HG03064 (cell line): ENCODE data around the gene SLIT3.

ENCODE experiments used
- ATAC-seq: cut with Tn5 transposase; IDR thresholded peaks from one replicate; pipeline ENCODE4 v1.9.1; 2021; ENCODE audit warnings: low read depth; ENCODE audit not compliant: unreplicated experiment

The SLIT3 gene

DNA sequence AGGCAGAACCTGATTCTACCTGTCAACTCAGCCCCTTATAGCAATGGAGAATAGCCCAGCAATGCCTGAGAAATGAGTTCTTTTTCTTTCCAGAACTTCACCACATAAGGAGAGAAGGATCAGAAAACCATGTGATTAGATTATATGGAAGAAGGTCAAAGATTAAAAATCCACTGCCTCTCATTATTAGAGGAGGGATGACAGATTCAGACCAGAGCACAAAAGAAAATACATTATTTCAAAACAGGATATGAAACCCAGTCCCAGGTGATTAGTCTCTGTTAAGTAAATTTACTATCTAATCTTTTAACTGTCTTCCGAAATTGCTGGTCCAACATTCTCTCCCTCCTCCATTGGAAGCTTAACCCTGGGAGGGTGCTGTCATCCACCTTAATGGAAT lies 322.4 kb downstream of the SLIT3 start:
- no peak for ATAC-seq

DNA sequence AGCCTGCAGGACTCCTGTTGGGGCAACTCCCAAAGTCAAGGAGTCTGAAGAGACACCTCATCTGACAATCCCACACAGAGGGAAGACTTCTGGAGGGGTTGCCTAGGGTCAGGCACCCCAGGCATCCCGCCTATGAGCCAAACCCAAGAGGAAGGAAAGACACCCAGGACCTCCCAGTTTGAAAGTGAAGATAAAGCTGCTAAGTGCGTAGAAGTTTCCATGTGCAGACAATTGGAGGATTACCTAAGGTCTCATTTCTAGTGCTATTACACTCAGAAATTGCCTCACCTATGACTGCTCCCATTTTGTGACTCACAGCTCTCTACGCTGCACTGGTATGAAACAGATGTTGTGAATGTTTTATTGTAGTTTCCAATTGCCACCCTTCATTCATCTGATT lies 322.9 kb downstream of the SLIT3 start:
- ATAC-seq: no peak

DNA sequence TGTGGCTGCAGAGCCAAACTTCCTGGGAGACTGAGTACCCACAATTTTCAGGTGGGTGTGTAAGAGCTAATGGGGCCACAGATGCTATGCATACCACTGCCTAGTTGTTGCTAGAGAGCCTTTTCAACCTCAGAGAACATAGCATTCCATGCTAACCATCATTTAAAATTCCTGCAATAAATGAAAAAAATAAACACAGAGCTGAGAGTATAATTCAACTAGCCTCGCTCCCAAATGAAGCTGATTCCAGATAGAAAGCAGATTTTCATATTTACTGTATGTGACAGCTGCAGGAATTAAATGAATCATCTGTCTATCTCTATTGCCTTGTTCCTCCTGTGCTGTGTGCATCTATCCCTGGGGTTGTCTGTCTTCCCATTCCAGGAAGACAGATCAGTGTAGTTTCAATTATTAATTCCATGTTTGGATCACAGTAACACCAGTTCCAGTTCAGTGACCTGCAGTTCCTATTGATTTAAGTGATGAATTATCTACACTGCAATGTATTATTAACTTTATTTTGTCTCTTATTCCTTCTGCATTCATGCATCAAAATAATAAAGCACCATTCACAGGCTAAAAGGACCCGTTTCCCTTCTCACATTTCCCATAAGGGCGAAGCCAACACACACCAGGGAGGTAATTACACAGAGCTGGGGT lies 324.5 kb downstream of the SLIT3 start:
- no peak for ATAC-seq

DNA sequence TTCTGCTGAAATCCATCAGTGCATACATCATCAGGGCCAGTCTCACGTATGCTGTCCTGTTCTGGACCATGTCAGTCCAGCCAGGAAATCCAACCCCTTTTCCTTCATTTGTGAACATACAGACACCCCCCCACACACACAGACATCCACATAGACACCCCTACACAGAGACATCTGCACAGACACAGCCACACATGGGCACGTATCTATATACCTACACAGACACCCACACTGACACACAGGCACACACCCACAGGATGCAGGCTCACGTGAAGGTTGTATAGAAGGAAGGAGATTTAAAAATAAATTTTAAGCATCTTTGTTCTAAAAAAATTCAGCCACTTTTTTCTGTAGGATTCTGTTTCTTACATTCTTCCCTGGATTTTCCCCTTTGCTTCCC lies 325.6 kb downstream of the SLIT3 start:
- ATAC-seq: no peak

DNA sequence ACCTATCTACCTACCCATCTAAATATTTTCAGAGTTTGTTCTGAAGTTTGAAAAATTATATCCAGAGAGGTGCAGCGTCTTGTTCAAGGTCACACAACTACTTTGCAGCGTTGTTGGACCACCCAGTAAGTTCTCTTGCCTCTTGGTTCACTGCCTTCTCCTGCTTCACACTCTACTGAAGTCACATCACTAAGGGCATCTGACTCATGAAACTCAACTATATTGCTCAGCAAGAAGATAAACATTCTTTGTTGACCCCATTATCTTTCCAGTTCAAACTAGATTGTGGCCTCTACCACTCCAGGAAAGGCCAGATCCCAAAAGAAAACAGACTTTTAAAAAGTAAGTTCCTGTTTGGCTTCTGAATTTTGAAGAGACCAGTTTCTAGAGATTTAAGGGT lies 326.9 kb downstream of the SLIT3 start:
- ATAC-seq: no peak

DNA sequence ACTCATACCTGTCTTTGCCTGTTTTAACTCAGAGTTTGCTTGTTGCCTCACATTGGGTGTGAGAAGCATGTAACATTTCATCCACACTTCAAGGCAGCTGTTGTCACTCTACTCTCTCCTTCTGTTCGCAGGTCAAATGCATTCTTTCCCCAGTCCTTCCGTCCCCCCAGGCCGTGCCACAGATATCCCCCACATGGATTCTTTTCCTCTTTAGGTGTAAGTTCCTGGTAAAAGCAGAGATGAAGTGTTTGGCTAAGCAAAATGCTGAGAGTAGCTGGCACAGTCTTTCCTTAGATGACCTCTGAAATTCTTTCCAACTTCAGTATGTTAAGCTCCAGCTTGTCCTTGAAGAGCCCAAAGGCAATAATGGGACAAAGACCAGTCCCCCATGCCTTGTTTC lies 328.2 kb downstream of the SLIT3 start:
- no peak for ATAC-seq

DNA sequence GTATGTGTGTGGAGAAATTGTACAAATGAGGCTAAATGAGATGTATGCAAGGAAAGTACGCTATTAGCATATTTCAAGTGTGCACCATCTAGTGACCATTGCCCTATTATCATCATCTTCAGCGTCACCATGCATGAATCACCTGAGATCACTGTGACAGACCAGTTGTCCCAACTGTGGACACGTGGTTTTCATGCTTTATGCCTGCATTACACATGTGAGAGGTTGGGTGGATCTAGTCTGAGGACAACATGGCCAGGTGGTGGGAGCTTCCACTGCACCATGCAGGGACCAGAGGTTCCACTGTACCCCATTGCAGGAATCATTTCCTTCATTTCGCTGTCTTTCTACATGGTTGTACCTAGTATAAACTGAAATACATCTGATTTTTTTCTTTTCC lies 329.8 kb downstream of the SLIT3 start:
- ATAC-seq: no peak

DNA sequence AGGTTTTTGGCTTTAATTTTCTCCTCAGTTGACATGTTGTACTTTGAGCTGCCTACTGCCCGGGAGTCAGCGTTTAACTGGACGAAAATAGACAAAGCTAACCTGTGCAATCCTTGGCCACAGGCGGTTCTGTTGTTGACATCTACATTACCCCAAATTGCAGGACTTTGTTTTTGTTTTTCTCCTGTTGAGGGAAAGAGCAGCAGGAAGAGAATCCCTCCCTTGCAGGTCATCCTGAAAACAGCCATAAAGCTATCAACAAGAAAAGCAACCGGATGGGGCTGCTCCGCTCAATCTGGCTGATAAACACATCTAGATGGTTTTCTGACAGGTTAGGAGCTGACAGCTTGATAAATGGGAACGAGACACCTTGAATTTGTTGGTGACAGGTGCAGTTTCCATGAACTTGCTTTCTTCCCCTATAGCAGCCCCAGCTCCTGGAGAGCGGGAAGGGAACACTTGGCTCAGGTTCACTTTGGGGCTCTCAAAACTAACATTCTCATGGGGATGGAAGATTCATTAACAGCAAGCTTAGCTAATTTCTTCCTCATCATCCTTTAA lies 331.5 kb downstream of the SLIT3 start:
- ATAC-seq: no peak

DNA sequence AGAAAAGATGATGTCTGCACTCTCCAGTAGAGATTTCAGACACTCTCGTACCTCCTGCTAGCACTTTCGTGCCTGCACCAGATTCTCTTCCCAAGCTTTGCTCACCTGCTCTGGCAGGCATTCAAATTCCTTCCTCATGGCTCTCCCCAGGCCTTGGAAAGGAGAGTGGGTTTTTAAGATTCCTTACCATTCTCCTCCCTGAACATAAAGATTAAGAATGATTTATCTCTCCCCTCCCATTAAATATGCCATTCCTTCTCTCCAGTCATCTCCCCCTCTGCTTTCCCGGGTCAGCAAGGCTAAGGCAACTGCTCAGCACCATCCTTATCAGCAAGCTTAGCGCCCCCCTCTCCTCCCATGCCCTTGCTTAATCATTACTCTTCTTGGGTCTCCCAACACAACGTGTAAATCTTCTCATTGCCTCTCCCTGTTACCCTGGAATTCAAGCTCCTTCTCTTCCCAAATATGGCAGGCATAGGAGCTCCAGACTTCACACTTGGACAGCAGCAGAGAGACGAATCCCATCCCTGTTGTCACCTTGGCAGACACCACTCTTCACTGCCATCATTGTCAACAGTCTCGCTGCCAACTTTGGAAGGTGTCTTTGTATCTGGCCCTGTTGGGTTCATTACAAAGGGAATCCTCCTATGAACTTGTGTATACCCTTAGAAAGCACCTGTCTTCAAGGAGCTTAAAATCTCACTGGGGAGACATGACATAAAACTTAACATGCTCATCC lies 332.9 kb downstream of the SLIT3 start:
- ATAC-seq: no peak

DNA sequence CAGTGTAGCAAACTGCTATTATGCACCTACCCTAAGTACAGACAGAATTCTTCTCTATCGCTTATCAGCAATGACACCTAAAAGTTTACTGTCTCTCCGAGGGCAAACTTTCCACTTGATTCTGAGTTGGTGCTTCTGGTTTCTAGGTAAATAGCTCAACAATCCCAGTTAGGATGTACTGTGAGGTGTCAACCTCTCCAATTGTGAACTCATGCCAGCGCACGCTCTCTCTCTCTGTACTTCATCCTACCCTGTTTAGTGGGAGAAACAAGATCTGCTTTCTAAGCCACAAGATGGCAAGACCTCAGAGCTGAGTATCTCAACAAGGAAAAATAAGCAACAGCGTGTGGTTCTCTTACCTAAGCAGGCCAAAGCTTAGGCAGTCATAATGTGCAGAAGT lies 335.3 kb downstream of the SLIT3 start:
- no peak for ATAC-seq

DNA sequence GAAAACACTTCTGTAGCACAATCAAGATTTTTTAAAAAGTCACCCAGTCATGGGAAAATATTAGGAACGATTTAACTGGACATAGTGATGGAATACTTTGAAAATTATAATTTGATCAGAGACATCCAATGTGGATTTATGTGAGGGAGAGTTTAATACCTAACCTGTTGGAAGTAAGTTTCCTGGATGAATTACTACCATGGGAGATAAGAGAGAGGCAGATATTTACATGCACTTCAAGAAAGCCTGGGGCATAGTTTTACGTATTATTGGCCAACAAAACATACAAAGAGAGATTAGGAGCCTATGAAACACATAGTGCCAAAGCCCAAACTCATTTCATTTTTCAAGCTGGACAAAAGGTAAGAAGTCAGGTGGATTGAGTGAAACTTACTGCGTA lies 336.8 kb downstream of the SLIT3 start:
- ATAC-seq: no peak

DNA sequence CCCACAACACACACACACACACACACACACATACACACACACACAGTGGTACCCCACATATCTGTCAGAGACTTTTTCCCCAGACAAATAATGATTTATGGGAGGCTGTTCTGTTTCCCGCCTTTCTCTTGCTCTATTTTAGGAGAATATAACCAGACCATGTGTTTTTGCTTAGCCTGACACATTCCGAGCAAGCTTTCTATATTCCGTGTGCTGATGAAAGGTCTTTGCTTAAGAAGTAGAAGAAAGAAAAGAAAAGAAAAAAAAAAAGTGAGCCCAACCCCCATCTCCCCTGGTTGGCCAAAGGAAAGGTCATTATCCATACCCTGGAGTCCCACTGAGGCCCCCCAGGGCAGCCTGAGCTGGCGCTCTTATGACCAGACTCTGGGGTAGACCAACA lies 338.6 kb downstream of the SLIT3 start:
- ATAC-seq: no peak

DNA sequence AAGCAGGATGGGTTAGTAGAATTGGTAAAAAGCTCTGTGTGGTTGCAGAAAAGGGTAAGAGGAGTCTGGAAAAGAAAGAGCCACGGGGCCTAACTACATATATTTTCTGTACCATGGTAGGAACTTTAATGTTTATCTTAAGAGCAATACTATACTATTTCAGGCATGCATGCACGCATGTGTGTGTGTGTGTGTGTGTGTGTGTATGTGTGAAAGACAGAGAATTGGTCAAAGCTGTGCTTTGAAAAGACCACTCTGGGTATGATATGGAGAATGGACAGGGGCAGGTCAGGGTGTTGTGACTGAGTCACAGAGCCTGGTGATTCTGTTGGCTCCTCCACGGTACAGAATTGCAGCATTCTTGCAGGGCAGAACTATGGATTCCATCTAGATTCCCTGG lies 339.3 kb downstream of the SLIT3 start:
- ATAC-seq: no peak

DNA sequence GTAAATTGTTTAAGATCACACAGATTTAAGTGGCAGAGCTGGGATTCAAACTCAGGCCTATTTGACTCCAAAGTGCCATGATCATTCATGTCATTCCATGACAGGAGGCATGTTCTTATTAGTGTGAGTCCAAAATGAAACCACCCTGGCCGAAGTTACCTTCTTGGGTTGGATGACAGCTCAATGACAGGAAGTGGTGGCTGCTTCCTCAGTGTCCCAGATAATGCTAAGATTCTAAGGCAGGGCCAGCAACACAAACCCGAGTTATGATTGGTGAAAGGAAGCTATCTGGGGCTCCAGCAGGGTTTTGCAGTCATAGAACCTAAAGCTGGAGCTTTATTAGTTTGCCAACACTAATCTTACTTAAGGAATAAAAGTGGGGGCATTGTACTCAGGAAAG lies 340.4 kb downstream of the SLIT3 start:
- ATAC-seq: no peak

DNA sequence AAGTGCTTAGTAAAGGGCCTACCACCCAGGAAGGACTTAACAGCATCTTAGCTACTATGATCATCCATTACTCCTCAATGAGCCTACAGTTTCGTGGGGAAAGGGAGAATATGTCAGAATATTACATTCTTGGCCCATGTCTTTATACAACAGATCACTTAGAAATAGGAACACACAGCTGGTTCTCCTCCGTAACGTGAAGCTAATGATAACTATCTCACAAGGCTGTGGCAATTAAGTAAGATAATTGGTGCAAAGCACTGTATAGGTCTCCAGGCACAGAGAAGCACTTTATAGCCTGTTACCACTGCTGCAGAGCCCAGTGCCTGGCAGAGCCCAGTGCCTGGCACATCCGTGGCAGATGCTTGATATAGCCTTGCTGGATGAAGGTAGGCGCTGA lies 347.6 kb downstream of the SLIT3 start:
- no peak for ATAC-seq

DNA sequence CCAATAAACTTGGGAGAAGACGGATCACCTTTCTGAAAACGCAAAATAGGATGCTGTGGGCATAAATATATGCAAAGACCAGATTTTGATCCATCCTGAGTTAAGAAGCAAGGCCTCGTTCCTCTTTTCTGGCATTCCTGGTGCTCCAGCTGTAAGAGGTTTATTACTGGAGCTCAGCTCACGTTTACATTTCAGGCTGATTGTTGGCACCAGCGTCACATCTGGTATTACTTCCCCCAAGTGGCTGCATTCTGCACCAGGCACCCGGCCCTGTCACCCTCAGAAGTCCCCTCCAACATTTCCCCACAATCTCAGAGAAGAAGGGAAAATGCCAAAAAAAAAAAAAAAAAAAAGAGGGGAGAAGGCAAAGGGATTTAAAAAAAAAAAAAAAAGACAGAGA lies 348.7 kb downstream of the SLIT3 start:
- ATAC-seq: no peak

DNA sequence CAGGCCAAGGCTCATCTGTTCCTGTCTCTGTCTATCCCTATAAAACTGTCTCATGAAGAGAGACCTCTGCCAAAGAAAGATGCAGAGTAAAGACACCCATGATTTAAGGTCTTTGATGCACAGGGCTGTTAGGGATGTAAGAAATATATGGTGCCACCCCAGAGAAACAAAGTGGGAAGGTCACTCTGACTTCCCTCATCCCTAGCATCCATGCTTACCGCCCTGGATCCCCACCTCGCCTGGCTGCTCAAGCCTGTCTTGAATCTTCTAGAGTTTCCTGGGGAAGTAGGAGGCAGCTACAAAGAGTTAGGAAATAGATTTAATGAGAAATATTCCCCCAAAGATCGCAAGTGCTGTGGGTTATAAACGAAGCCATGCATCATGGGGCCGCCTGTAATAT lies 349.2 kb downstream of the SLIT3 start:
- ATAC-seq: no peak

DNA sequence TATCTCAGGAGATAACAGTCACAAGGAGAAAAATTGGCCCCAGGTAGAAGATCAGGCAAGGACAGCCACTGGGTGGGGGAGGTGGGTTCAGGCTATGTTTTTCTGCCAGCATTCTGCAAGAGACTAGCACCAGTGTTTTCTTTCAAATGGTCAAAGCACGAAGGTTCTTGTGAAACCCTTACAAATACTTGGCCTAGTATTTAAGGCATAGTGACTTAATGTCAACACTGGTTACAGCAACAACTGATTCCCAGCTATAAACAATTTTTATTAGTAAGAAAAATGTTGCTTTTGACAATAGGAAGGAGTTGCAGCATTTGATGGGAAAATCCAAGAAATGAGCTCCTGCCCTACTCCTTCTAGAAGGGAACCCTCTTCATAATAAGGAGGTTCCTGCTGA lies 349.6 kb downstream of the SLIT3 start:
- ATAC-seq: no peak

DNA sequence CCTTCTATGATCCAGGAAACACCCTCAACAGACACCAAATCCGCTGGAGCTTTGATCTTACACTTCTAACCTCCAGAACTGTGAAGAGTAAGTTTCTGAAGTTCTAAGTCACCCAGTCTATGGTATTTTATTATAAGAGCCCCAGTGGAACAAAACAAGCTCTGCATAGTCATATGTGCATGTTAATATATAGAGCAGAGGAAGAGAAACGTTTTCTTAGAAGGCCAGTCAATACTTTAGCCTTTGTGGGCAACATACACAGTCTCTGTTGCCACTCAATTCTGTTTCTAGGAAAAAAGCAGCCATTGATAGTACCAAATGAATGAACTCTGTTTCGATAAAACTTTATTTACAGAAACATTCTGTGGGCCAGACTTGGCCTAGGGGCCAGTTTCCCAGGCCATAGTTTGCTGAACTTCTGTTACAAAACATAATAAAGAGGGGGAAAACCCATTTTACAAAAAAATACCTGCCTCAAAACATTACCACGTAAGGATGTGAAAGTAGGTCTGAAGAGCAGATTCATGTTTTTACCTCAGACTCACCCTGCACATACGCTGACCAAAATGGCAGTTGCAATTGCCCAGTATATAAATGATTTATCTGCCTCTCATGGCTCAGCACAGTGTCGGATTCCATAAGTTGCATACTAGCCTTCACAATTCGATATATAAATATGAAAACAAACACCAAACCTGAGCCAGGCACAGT lies 350.5 kb downstream of the SLIT3 start:
- no peak for ATAC-seq

DNA sequence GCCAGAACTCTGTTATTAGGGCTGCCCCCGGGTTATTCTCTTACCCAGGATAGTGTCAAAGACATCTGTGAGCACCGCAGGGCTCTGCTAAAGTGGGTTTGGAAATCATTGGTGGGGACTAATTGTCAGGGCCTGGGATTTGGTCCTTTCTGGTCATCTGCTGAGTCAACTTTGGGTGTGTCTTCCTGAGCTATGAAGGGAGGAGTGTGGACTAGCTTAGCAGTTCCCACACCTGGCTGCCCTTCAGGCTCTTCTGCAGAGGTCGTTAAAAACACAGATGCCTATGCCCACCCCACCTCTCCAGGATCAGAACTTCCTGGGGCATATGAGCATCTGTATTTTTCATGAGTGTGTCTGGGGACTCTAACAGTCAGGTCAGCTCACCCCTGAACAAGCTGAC lies 352.2 kb downstream of the SLIT3 start:
- ATAC-seq: no peak

DNA sequence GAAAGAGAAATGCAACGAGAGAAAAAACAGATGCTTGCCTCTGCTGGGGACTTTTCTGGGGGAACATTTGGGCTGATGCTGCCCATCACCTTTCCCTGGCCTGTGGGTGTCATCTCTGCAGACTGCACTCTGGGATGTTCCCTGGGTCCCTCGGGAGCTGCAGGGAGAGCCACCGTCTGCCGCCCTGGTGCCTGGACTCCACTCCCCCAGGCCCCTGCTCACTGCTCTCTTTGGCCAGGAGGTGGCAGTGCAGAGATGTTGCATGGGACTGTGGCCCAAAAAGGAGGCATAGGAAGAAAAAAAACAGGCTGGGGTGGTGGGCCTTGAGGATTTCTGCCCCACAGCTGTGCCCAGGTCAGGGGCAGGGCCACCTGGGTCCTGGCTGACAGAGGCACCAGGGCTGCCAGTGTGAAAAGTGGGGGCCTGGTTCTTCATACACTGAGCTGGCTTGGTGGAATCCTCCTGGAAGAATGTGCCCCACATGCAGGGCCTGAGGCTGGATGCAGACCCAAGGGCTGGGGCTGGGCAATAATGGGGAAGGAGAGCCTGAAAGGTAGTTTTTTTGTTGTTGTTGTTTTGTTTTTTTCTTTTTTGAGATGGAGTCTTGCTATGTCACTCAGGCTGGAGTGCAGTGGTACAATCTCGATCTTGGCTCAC lies 353.6 kb downstream of the SLIT3 start:
- no peak for ATAC-seq
